M059J (cell line): ENCODE measurements around the gene SLIT3. TPM values are rescaled to one million over a fixed set of nuclear protein-coding genes. Genes with fewer than 3 reads are reported as not detected.
A peak's percentile ranks its signal among the peaks of the same experiment; 100 is the strongest.

Experiments
- DNase-seq: peaks from one replicate; pipeline ENCODE4 v3.0.0-alpha.2; 2012; ENCODE audit warnings: low read depth
- total RNA-seq: library from RNA; depleted of rRNA; stranded (reverse); fragments of >200 nt; shearing (Covaris generic); gene quantifications from 2 replicates; pipeline ENCODE4 v1.2.3, GENCODE V29; 2014

Gene SLIT3
- total RNA-seq, 1 experiment from 2014 or later: 0.17 TPM

GRCh38 chr5:169081000-169081724 is 219.8 kb downstream of the SLIT3 start:
- no peak for DNase-seq

GRCh38 chr5:169080448-169080911 is 220.5 kb downstream of the SLIT3 start:
- DNase-seq: no peak

GRCh38 chr5:169079697-169080096 is 221.2 kb downstream of the SLIT3 start:
- DNase-seq: no peak

GRCh38 chr5:169074839-169075238 is 226.1 kb downstream of the SLIT3 start:
- no peak for DNase-seq

GRCh38 chr5:169072233-169072632 is 228.7 kb downstream of the SLIT3 start:
- no peak for DNase-seq

GRCh38 chr5:169070413-169070812 is 230.5 kb downstream of the SLIT3 start:
- no peak for DNase-seq

GRCh38 chr5:169067751-169068173 is 233.2 kb downstream of the SLIT3 start:
- DNase-seq: no peak

- DNase-seq: peak; percentile 34
These were observed 235.5 kb downstream of the SLIT3 start for GRCh38 chr5:169065400-169065799.

- DNase-seq: peak; percentile 30
These were observed 236.8 kb downstream of the SLIT3 start for GRCh38 chr5:169064093-169064492.

GRCh38 chr5:169063316-169063953 is 237.5 kb downstream of the SLIT3 start:
- DNase-seq: no peak

GRCh38 chr5:169062690-169063089 is 238.2 kb downstream of the SLIT3 start:
- no peak for DNase-seq

- no peak for DNase-seq
These were observed 246.4 kb downstream of the SLIT3 start for GRCh38 chr5:169054506-169054905.

GRCh38 chr5:169052207-169052606 is 248.7 kb downstream of the SLIT3 start:
- DNase-seq: peak; percentile 66

- DNase-seq: no peak
These were observed 249.6 kb downstream of the SLIT3 start for GRCh38 chr5:169051351-169051750.

- DNase-seq: peak; percentile 1
These were observed 250.3 kb downstream of the SLIT3 start for GRCh38 chr5:169050636-169051035.

- DNase-seq: peak; percentile 65
These were observed 250.8 kb downstream of the SLIT3 start for GRCh38 chr5:169050146-169050571.

GRCh38 chr5:169049712-169050111 is 251.2 kb downstream of the SLIT3 start:
- no peak for DNase-seq

- DNase-seq: no peak
These were observed 252.5 kb downstream of the SLIT3 start for GRCh38 chr5:169048181-169049125.

- no peak for DNase-seq
These were observed 256.0 kb downstream of the SLIT3 start for GRCh38 chr5:169044962-169045361.

GRCh38 chr5:169041180-169041579 is 259.8 kb downstream of the SLIT3 start:
- no peak for DNase-seq

GRCh38 chr5:169039592-169039991 is 261.3 kb downstream of the SLIT3 start:
- no peak for DNase-seq

GRCh38 chr5:169037466-169037865 is 263.5 kb downstream of the SLIT3 start:
- DNase-seq: no peak
